Upper lobe of left lung (tissue), 4 donors: Measurements from ENCODE around the gene XYLT1.

Experiments
- EP300 ChIP-seq, 4 donors: sonication (generic); formaldehyde crosslinking; IDR thresholded peaks; one replicate each; pipeline ENCODE4 v1.5.1; 2017; ENCODE audit warnings: antibody characterized with exemption in 4 of 4, control low read depth in 2 of 4
- TF ChIP-seq, protein P1 (sequence below), 6 experiments: fragments of 450-650 bp in 4 of 6; fragments of 200-600 bp in 2 of 6; sonication (generic) in 2 of 6; IDR thresholded peaks; one replicate each; pipeline ENCODE4 v1.5.1; 2016 to 2019; ENCODE audit warnings: antibody characterized with exemption in 6 of 6

DNA sequence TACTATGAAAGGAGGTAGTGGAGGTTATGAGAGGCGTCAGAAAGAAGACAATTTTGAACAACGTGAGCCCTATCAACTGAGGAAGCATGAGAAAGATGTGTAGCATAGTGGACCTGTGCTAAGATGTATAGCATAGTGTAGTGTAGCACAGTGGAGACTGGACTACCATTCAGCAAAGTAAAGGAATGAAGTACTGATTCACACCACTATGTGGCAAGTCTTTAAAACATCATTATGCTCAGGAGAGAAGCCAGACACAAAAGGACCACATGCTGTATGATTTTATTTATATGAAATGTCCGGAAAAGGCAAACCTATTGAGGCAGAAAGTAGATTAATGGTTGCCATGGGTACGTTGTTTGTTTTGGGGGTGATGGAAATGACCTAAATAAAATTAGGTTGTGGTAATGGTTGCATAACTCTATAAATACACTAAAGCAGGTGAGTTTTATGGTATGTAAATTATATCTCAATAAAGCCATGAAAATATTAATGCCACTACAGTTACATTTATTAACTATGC is 20.4 kb upstream of the XYLT1 start:
- TF ChIP-seq, protein P1, sequence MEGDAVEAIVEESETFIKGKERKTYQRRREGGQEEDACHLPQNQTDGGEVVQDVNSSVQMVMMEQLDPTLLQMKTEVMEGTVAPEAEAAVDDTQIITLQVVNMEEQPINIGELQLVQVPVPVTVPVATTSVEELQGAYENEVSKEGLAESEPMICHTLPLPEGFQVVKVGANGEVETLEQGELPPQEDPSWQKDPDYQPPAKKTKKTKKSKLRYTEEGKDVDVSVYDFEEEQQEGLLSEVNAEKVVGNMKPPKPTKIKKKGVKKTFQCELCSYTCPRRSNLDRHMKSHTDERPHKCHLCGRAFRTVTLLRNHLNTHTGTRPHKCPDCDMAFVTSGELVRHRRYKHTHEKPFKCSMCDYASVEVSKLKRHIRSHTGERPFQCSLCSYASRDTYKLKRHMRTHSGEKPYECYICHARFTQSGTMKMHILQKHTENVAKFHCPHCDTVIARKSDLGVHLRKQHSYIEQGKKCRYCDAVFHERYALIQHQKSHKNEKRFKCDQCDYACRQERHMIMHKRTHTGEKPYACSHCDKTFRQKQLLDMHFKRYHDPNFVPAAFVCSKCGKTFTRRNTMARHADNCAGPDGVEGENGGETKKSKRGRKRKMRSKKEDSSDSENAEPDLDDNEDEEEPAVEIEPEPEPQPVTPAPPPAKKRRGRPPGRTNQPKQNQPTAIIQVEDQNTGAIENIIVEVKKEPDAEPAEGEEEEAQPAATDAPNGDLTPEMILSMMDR (IDR thresholded peaks at IDR 0.05): no peak
- TF ChIP-seq EP300 (IDR thresholded peaks at IDR 0.05): no peak
